GM23338 (cell line): Measurements from ENCODE around the gene SNAI1.

Experiments used
- JUNB ChIP-seq: IDR thresholded peaks from one replicate; pipeline ENCODE4 v1.6.1; 2016; ENCODE audit warnings: antibody characterized with exemption; ENCODE audit not compliant: unreplicated experiment
- ZNF331 ChIP-seq: fragments of 250-450 bp; sonication (Bioruptor Pico); IDR thresholded peaks from 2 replicates; pipeline ENCODE4 v1.5.0; 2020; ENCODE audit warnings: low read depth, mild to moderate bottlenecking, moderate library complexity
- TF ChIP-seq, protein P1 (sequence below): IDR thresholded peaks from 2 replicates; pipeline ENCODE4 v1.6.1; 2016; ENCODE audit warnings: antibody characterized with exemption
- TF ChIP-seq, protein P2 (sequence below), 2 experiments: fragments of 200-600 bp in 1 of 2; sonication (generic) in 1 of 2; conservative IDR thresholded peaks; 2 replicates each; pipeline versions ENCODE4 v1.5.1 to v1.6.1; 2016 to 2017; ENCODE audit warnings: antibody characterized with exemption in 2 of 2, low read depth in 2 of 2, mild to moderate bottlenecking in 2 of 2, moderate library complexity in 1 of 2

DNA sequence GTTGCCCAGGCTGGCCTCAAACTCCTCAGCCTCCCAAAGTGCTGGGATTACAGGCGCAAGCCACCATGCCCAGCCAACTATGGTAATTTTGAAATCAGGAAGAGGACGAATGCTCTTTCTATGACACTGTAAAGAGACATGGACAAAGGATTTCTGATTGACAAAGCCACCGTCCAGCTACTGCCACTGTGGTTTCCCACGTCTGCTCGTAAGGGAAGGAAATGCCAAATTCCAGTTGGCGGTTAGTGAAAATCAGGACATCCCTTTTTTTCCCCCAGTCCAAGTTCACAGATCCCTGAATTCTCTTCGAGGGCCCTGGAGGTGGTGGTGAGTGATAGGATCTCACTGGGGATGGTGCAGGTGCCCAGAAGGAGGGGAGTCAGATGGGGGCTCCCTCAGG is 31.2 kb downstream of the SNAI1 start:
- TF ChIP-seq JUNB (no peak), ZNF331 (no peak)
- TF ChIP-seq, protein P1, sequence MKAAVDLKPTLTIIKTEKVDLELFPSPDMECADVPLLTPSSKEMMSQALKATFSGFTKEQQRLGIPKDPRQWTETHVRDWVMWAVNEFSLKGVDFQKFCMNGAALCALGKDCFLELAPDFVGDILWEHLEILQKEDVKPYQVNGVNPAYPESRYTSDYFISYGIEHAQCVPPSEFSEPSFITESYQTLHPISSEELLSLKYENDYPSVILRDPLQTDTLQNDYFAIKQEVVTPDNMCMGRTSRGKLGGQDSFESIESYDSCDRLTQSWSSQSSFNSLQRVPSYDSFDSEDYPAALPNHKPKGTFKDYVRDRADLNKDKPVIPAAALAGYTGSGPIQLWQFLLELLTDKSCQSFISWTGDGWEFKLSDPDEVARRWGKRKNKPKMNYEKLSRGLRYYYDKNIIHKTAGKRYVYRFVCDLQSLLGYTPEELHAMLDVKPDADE = no peak
- TF ChIP-seq, protein P2, sequence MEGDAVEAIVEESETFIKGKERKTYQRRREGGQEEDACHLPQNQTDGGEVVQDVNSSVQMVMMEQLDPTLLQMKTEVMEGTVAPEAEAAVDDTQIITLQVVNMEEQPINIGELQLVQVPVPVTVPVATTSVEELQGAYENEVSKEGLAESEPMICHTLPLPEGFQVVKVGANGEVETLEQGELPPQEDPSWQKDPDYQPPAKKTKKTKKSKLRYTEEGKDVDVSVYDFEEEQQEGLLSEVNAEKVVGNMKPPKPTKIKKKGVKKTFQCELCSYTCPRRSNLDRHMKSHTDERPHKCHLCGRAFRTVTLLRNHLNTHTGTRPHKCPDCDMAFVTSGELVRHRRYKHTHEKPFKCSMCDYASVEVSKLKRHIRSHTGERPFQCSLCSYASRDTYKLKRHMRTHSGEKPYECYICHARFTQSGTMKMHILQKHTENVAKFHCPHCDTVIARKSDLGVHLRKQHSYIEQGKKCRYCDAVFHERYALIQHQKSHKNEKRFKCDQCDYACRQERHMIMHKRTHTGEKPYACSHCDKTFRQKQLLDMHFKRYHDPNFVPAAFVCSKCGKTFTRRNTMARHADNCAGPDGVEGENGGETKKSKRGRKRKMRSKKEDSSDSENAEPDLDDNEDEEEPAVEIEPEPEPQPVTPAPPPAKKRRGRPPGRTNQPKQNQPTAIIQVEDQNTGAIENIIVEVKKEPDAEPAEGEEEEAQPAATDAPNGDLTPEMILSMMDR (conservative IDR thresholded peaks at IDR 0.05; ENCODE audit: low read depth in 2 of 2) = no peak
